GM21723 (cell line): ENCODE results near the gene SLC10A3.

Experiments
- ATAC-seq: cut with Tn5 transposase; IDR thresholded peaks from one replicate; pipeline ENCODE4 v1.9.1; 2021; ENCODE audit warnings: mild to moderate bottlenecking, moderate library complexity; ENCODE audit not compliant: unreplicated experiment

Gene SLC10A3

GRCh38 chrX:154490414-154491083 is at the start of gene SLC10A3:
SLC10A3 (minus strand) TSS chrX:154490629; CDS start chrX:154488940, 1,689 bp downstream.
- peak; percentile 72 for ATAC-seq

DNA sequence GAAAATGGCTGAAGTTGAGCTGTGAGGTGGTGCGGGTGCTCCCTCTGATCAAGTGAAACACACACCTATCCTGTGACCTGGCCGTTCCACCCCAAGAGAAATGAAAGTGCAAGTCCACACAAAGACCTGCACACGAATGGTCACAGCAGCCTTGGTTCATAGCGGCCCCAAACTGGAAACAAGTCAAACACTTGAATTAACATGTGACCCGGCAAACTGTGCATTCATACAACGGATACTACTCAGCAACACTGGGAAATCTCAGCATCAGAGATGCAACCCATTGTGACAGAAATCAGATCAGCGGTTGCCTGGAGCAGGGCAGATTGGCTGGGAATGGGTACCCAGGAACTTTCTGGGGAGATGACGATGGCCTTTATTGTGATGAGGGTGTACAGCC is 48.6 kb upstream of the SLC10A3 start:
- no peak for ATAC-seq

DNA sequence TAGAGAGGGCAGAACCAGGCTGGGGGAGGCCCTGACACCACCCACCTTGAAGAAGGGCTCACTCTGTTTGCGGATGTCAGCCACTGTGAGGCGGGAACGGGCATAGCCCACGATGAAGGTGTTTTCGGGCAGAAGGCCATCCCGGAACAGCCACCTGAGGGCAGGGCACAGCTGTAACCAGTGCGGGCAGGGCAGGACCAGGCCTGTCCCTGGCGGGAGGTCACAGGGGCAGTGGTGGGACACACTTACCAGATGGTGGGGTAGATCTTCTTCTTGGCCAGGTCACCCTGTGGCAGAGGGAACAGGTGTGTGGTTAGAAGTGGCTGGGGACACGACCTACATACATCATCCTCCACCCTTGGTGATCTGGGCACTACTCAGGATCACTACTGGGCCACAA is 45.5 kb upstream of the SLC10A3 start:
- ATAC-seq = no peak

- peak; percentile 92 for ATAC-seq
Measured at GRCh38 chrX:154534526-154535322, 44.3 kb upstream of the SLC10A3 start.

GRCh38 chrX:154532690-154533089 is 42.3 kb upstream of the SLC10A3 start:
- ATAC-seq = no peak

- ATAC-seq = no peak
Measured at GRCh38 chrX:154531626-154532025, 41.2 kb upstream of the SLC10A3 start.

DNA sequence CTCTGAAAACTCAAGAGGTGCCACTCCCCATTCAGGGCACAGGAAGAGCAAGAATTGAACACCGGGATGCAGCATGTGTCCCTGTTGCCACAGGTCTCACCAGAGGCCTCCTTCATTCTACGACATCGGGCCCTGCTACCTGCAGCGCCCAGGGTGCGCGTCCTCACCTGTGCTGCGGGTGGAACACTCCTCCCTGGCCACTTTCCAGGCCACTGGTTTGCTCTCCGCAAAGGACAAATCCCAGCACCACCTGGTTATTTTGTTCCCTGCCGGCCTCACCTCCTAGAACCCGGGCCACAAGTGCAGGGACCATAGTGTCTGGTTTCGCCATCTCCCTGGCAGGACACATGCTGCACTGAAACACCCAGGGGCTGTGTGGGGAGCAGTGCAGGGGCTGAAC is 39.9 kb upstream of the SLC10A3 start:
- ATAC-seq = no peak

- ATAC-seq = no peak
Measured at GRCh38 chrX:154529206-154529612, 38.8 kb upstream of the SLC10A3 start.

DNA sequence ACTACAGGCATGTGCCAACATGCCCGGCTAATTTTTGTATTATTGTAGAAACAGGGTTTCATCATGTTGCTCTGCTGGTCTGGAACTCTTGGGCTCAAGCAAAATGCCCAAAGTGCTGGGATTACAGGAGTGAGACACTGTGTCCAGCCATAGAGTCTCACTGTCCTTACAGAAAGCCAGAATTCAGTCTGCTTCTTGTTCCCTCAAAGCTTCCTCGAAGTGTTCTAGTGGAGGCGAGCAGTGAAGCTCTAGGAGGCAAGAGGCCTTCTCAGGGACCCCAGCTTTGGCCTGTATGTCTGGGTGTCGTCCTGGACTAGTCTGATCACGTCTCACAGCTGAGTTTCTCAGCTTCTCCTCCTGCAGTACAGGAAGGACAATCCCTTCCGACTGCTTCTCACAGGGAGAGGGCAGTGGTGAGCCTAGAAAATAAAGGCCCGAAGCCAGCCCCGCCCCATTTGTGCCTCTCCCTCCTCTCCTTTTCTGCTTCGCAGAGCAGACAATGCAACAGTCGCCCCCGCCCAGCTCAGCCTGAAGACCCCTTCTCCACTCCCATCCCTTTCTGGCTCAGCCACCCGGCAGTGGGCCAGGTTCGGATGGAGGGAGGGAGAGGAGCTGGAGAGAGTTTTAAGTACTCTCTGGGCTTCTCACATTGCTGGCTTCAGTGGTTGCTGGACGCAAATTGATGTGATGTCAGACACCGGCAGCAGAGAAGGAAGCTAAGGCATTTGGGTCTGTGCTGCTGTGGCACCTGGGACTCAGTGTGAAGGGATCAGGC is 36.7 kb upstream of the SLC10A3 start:
- peak; percentile 82 for ATAC-seq

- ATAC-seq = no peak
Measured at GRCh38 chrX:154525606-154526490, 35.4 kb upstream of the SLC10A3 start.

DNA sequence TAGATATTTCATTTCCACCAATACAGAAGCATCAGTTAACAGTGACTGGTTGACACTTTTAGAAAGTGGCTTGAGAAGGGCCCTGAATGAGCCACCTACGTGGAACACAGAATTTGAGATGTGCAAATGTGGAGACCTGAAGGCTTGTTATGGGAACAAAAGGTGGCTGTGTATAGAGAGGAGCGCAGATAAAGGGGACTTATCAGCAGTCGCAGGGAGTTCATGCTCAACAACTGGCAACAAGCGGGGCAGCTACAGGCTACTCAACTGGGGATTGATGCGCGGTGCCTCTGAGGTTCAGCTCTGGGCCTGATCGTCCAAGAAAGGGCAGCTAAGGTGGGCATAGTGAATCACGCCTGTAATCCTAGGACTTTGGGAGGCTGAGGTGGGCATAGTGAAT is 29.0 kb upstream of the SLC10A3 start:
- no peak for ATAC-seq

DNA sequence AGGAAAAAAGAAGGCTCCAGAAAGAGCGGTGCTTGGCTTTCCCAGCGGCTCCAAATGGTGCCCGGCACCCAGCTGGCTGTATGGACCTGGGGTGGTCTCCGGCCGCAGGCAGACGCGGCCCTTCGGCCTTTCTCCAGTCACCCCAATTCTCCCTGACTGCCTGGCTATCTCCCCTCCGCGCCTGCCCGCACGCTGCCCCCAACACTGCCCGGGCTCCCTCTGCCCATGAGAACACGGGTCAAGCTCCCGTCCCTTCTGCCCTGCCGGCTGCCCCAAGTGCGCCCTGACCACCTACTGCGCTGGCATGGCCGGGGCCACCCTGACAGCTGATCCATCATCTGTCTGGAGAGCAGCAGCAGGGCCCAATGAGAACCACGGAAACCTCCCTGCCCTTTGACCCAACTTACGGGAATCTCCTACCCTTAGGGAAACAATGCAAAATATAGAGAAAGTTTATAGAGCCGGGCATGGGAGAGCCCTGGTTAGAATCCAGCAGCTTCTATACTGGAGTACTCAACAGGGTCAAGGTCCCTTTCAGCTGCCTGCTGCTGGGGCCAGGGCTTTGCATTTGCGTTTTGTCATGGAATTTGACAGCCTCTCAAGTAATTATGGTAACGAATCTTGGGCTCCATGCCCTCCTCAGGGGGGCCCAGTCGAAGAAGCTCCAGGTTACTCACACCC is 26.8 kb upstream of the SLC10A3 start:
- ATAC-seq = no peak

- ATAC-seq = no peak
Measured at GRCh38 chrX:154516656-154517100, 26.2 kb upstream of the SLC10A3 start.

DNA sequence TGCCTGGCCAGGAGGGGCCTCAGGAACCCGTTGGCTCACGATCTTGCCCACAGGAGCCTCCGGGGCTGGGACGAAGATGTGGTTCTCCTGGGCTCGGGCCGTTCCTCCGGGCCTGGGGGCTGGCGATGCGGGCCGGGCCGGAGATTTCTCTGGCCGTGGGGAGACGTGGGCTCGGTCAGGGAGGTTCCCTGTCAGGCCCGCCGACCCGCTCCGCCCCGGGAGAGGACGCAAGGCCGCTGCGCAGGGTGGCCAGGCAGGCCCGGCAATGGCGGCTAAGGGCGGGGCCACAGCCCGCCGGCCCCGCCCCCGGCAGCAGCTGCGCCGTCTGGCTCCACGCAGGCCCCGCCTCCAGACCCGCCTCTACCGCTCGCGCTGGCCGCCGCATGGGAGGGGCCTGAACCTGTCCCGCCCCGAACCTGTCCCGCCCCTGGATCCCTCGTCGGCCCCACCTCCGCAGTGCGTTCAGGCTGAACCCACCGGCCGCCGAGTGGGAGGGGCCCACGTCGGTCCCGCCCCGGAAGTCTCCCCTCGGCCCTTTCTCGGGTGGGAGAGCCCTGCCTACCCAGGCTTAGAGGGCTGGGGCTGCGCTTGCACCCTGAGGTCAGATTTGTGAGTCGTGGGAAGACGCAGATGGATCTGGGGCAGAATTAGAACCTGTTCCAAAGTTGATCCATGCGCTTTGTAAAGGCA is 25.7 kb upstream of the SLC10A3 start, which contains the start of gene FAM3A:
Gene FAM3A (minus strand): TSS at position 267 of the 690 bp plus-strand sequence. CDS start 460 bp downstream, outside the sequence.
- peak; percentile 91 for ATAC-seq

- ATAC-seq = peak; percentile 8
Measured at GRCh38 chrX:154515090-154515965, 24.9 kb upstream of the SLC10A3 start.

GRCh38 chrX:154513716-154514115 is 23.3 kb upstream of the SLC10A3 start:
- ATAC-seq = no peak

DNA sequence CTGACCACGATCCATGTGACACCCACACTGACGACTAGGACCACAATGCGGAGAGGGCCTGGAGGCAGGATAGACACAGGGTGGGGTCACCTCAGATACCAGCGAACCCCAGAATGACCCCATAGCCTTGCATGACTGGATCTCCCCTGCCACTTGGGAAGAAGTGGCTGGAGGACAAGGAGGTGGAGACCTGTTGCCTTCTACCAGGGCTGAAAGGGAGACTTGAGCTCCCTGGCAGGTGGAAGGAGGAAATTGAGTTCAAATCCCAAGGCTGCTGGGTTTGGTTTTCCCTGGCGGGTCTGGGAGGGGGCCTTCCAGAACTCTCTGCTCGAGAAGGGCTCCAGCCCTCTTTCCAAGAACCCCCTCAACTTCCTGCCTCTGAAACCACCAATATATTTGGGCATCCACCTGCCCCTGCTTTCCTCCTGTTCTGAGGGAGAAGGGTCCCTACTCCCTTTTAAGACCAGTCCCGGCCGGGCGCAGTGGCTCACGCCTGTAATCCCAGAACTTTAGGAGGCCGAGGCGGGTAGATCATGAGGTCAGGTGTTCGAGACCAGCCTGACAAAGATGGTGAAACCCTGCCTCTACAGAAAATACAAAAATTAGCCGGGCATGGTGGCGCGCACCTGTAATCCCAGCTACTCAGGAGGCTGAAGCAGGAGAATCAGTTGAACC is 22.6 kb upstream of the SLC10A3 start:
- ATAC-seq = no peak

- ATAC-seq = no peak
Measured at GRCh38 chrX:154511761-154512160, 21.3 kb upstream of the SLC10A3 start.
